Prostate gland (tissue), 2 donors: ENCODE results near the gene SH3GLB2. TPM values are rescaled to one million over a fixed set of nuclear protein-coding genes. Genes with fewer than 3 reads are reported as not detected.

ENCODE experiments used
- DNase-seq: peaks from one replicate; pipeline ENCODE4 v3.0.0-alpha.2; 2019; ENCODE audit warnings: low spot score
- H3K27ac ChIP-seq, 2 donors: fragments of 200-600 bp; sonication (generic); 2 replicates each; pipeline ENCODE4 v1.5.1; 2017 to 2019
- H3K27me3 ChIP-seq: fragments of 200-600 bp; sonication (generic); replicated peaks from 2 replicates; pipeline ENCODE4 v1.5.1; 2019; ENCODE audit not compliant: insufficient read depth
- H3K36me3 ChIP-seq, 2 donors: fragments of 200-600 bp; sonication (generic); 1 replicate in 1 of 2; 2 replicates in 1 of 2; pipeline versions ENCODE4 v1.5.1 to v1.8.1; 2017 to 2019
- H3K4me1 ChIP-seq: fragments of 200-600 bp; sonication (generic); replicated peaks from 2 replicates; pipeline ENCODE4 v1.5.1; 2019
- H3K4me3 ChIP-seq, 2 donors: fragments of 200-600 bp; sonication (generic); 2 replicates each; pipeline ENCODE4 v1.5.1; 2017 to 2019
- H3K9me3 ChIP-seq: fragments of 200-600 bp; sonication (generic); 2 replicates; pipeline ENCODE4 v1.5.1; 2017
- POLR2A ChIP-seq: fragments of 450-650 bp; IDR thresholded peaks from one replicate; pipeline ENCODE4 v1.6.1; 2016; ENCODE audit warnings: antibody characterized with exemption, mild to moderate bottlenecking
- POLR2AphosphoS5 ChIP-seq: sonication (generic); formaldehyde crosslinking; IDR thresholded peaks from one replicate; pipeline ENCODE4 v1.6.1; 2017; ENCODE audit warnings: antibody characterized with exemption
- WGBS: methylation state at CpG from one replicate; pipeline ENCODE4 v1.1.5; 2018; 5-methylcytosine and 5-hydroxymethylcytosine counted together
- intact Hi-C: fragments of 100-400 bp; cut with DNase I; formaldehyde crosslinking; loops from one replicate; pipeline ENCODE4 v1.14.2; 2022
- total RNA-seq, 2 donors: library from RNA; depleted of rRNA; stranded (reverse); fragments of >200 nt; gene quantifications; one replicate each; pipeline ENCODE4 v1.1.0, GENCODE V29; 2016
- TF ChIP-seq, protein P1 (sequence below), 4 experiments: fragments of 200-600 bp in 2 of 4; fragments of 450-650 bp in 2 of 4; sonication (generic) in 2 of 4; IDR thresholded peaks; 1 replicate in 3 of 4; 2 replicates in 1 of 4; pipeline ENCODE4 v1.5.1; 2016 to 2019; ENCODE audit warnings: antibody characterized with exemption in 4 of 4, mild to moderate bottlenecking in 2 of 4, moderate library complexity in 2 of 4

Gene SH3GLB2
- total RNA-seq, 2 donors from 2014 or later: 113 to 178 TPM

DNA sequence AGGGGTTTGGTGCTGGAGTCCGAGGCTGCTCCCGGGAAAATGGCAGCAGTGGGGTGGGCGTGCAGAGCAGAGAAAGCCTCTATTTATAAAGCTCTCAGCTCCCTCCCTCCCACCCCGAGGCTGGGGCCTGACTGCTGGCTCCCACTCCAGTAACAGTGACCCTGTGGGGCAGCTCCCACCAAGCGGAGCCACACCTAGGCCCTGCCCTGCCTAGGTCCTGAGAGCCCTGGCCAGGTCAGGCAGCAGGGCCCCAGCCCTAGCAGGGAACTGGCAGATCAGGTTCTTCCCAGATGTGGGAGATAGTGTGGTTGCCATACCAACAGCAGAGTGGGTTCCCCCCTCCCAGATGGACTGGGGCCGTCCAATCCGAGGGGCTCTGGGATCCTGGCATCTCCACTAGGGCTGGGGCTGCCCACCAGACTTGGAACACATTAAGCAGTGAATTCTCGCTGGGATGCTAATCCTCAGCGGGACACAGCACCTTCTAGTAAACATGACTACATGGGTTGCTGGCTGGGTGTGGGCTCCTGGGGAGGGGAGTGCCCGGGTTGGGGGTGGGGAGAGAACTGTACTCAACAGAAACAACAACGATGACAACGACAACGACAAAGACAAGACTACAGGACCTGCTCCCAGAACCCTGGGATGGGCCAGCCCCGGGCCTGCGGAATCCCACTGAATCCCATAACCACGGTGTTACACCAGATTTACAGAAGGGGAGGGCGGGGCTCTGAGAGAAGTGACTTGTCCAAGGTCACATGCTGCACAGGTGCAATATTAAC is 1.5 kb downstream of the SH3GLB2 start:
- WGBS: 10% methylated on average over 17 of the region's 17 CpGs
- H3K36me3 ChIP-seq: no peaks in the 10 kb centered on the region
- peak; percentile 34 for TF ChIP-seq POLR2A
- peak; percentile 6 for TF ChIP-seq POLR2AphosphoS5
- TF ChIP-seq, protein P1, sequence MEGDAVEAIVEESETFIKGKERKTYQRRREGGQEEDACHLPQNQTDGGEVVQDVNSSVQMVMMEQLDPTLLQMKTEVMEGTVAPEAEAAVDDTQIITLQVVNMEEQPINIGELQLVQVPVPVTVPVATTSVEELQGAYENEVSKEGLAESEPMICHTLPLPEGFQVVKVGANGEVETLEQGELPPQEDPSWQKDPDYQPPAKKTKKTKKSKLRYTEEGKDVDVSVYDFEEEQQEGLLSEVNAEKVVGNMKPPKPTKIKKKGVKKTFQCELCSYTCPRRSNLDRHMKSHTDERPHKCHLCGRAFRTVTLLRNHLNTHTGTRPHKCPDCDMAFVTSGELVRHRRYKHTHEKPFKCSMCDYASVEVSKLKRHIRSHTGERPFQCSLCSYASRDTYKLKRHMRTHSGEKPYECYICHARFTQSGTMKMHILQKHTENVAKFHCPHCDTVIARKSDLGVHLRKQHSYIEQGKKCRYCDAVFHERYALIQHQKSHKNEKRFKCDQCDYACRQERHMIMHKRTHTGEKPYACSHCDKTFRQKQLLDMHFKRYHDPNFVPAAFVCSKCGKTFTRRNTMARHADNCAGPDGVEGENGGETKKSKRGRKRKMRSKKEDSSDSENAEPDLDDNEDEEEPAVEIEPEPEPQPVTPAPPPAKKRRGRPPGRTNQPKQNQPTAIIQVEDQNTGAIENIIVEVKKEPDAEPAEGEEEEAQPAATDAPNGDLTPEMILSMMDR (IDR thresholded peaks at IDR 0.05): no peak
- peak overlapping the region; percentile 51 to 81 for H3K27ac ChIP-seq
- H3K9me3 ChIP-seq: no peaks in the 10 kb centered on the region
- no peaks in the 10 kb centered on the region for H3K27me3 ChIP-seq
- peak; percentile 44 for DNase-seq
- intact Hi-C loops: loop anchor here (5.0 kb wide), 1 partner anchor 34 kb away; no protein-coding TSS in a partner anchor
- peaks cover 9% of the 10 kb centered on the region for H3K4me1 ChIP-seq
- H3K4me3 ChIP-seq: peak overlapping the region; percentile 54 to 71

DNA sequence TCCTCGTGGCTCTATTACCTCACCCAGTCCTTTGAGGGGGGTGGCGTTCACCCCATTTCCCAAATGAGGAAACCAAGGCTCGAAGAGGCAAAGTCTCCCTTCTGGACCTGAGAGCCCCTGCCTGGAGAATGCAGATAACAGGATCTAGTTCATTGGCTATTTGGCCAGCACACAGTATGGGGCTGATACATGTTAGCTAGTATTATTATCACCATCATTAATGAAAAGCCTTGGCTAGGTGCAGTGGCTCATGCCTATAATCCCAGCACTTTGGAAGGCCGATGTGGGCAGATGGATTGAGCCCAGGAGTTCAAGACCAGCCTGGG is 4.3 kb downstream of the SH3GLB2 start:
- H3K27ac ChIP-seq: no peak overlapping the region
- TF ChIP-seq POLR2A (no peak), POLR2AphosphoS5 (no peak)
- TF ChIP-seq, protein P1 (IDR thresholded peaks at IDR 0.05): no peak
- peaks cover 9% of the 10 kb centered on the region for H3K4me1 ChIP-seq
- no peaks in the 10 kb centered on the region for H3K27me3 ChIP-seq
- intact Hi-C loops: no loop called here
- WGBS: 44% methylated on average over 4 of the region's 4 CpGs
- DNase-seq: no peak
- no peaks in the 10 kb centered on the region for H3K9me3 ChIP-seq
- H3K4me3 ChIP-seq: no peak overlapping the region
- H3K36me3 ChIP-seq: no peaks in the 10 kb centered on the region

DNA sequence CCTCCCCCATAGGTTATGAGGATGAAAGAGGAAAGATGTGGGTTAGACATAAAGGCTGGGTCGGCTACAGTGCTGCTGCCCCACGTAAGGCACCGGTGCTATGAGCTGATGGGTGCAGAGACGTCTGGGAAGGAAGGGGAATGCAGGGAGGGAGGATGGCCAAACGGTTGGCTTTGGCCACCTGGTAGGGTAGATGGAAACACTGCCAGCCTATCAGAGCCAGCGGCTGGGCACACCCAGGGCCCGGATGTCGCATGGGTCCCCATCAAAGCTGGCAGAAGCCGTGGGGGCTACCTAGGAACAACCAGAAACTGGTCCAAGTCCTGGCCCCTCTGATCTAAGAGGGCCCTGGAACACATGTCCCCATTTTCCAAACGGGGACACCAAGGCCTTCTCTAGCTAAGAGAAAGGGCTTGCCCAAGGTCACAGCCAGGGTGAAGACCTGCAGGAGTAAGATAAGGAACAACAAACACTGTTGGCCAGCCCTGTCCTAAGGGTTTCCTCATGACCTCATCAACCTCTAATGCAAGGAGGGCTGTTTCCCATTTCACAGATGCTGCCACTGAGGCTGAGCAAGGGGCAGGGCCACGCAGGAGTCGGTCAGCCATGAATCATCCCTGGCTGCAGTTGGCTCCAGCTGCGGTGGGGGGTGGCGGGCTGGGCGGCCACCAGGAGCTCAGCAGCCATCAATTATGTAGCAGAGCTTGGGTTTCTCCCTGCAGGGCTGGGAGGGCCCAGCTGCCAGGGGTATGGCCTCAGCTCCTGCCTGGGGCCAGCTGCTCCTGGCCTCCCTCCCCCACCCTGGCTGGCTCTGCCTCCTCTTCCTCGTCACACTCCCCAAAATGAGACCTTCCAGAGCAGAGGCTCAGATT is 4.9 kb downstream of the SH3GLB2 start:
- peaks cover 9% of the 10 kb centered on the region for H3K4me1 ChIP-seq
- intact Hi-C loops: no loop called here
- TF ChIP-seq POLR2AphosphoS5 (no peak), POLR2A (no peak)
- TF ChIP-seq, protein P1 (IDR thresholded peaks at IDR 0.05): no peak
- WGBS: 64% methylated on average over 16 of the region's 16 CpGs
- no peak for DNase-seq
- no peak overlapping the region for H3K4me3 ChIP-seq
- no peak overlapping the region for H3K27ac ChIP-seq
- no peaks in the 10 kb centered on the region for H3K36me3 ChIP-seq
- H3K27me3 ChIP-seq: no peaks in the 10 kb centered on the region
- no peaks in the 10 kb centered on the region for H3K9me3 ChIP-seq

DNA sequence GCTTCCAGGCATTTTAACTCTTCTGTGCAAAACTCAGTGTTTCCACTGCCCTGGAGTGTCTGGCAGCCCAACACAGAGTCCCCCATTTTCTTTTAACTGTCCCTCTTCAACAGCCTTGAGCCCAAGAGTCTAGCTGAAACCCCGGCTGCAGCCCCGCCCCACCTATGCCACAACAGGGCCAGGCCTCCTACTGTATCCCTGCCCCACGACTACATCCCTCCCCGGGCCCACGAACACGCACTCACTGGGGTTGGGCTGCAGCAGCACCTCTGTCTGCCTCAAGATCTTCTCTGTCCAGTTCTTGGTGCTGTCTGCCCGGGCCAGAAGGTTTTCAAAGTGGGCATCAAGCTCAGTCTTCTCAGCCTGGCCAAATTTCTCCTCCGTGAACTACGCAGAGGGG is 6.1 kb downstream of the SH3GLB2 start:
- H3K27ac ChIP-seq: no peak overlapping the region

More for the DNA sequence above, 6.1 kb downstream of the SH3GLB2 start:
- intact Hi-C loops: no loop called here
- Histone ChIP-seq H3K27me3 (no peaks in the 10 kb centered on the region), H3K4me1 (peaks cover 9% of the 10 kb centered on the region), H3K36me3 (no peaks in the 10 kb centered on the region), H3K4me3 (no peak overlapping the region), H3K9me3 (no peaks in the 10 kb centered on the region)
- 80% methylated on average over 9 of the region's 9 CpGs for WGBS
- no peak for TF ChIP-seq POLR2A
- TF ChIP-seq, protein P1 (IDR thresholded peaks at IDR 0.05): no peak
- no peak for TF ChIP-seq POLR2AphosphoS5
- DNase-seq: no peak
